A549 (cell line): Measurements from ENCODE around the gene ANKRD12.

ENCODE experiments used
- CTCF ChIP-seq: fragments of >200 bp; sonication (Bioruptor Twin); formaldehyde crosslinking; IDR thresholded peaks from 3 replicates; pipeline ENCODE4 v1.5.1; 2016
- EP300 ChIP-seq, 2 experiments: fragments of >200 bp; sonication (Bioruptor Twin); formaldehyde crosslinking; IDR thresholded peaks; 2 replicates in 1 of 2; 3 replicates in 1 of 2; pipeline ENCODE4 v1.6.1; 2016 to 2017
- KDM1A ChIP-seq: fragments of 200-600 bp; sonication (generic); IDR thresholded peaks from 2 replicates; pipeline ENCODE4 v1.6.1; 2016; ENCODE audit warnings: low read depth, mild to moderate bottlenecking
- MAFK ChIP-seq: fragments of 450-650 bp; IDR thresholded peaks from 2 replicates; pipeline ENCODE4 v1.6.1; 2014; ENCODE audit not compliant: partially characterized antibody
- POLR2A ChIP-seq: IDR thresholded peaks from 2 replicates; pipeline ENCODE4 v1.6.1; 2012; ENCODE audit warnings: mild to moderate bottlenecking, low read length
- TF ChIP-seq, protein P1 (sequence below): fragments of 200-600 bp; sonication (generic); IDR thresholded peaks from 2 replicates; pipeline ENCODE4 v1.6.1; 2016; ENCODE audit warnings: antibody characterized with exemption, mild to moderate bottlenecking, moderate library complexity

- TF ChIP-seq MAFK (no peak), CTCF (no peak), POLR2A (no peak), EP300 (IDR thresholded peaks at IDR 0.05) (no peak), KDM1A (no peak)
- TF ChIP-seq, protein P1, sequence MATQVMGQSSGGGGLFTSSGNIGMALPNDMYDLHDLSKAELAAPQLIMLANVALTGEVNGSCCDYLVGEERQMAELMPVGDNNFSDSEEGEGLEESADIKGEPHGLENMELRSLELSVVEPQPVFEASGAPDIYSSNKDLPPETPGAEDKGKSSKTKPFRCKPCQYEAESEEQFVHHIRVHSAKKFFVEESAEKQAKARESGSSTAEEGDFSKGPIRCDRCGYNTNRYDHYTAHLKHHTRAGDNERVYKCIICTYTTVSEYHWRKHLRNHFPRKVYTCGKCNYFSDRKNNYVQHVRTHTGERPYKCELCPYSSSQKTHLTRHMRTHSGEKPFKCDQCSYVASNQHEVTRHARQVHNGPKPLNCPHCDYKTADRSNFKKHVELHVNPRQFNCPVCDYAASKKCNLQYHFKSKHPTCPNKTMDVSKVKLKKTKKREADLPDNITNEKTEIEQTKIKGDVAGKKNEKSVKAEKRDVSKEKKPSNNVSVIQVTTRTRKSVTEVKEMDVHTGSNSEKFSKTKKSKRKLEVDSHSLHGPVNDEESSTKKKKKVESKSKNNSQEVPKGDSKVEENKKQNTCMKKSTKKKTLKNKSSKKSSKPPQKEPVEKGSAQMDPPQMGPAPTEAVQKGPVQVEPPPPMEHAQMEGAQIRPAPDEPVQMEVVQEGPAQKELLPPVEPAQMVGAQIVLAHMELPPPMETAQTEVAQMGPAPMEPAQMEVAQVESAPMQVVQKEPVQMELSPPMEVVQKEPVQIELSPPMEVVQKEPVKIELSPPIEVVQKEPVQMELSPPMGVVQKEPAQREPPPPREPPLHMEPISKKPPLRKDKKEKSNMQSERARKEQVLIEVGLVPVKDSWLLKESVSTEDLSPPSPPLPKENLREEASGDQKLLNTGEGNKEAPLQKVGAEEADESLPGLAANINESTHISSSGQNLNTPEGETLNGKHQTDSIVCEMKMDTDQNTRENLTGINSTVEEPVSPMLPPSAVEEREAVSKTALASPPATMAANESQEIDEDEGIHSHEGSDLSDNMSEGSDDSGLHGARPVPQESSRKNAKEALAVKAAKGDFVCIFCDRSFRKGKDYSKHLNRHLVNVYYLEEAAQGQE, result no peak
Observed at GRCh38 chr18:9209279-9209678, 72.7 kb downstream of the ANKRD12 start.
